GM18505 (cell line): Measurements from ENCODE around the gene SERINC3.

Experiments used
- ATAC-seq: cut with Tn5 transposase; IDR thresholded peaks from one replicate; pipeline ENCODE4 v1.9.1; 2021; ENCODE audit not compliant: unreplicated experiment
- POLR2A ChIP-seq: IDR thresholded peaks from 4 replicates; pipeline ENCODE4 v1.6.1; 2011; ENCODE audit warnings: borderline replicate concordance; ENCODE audit not compliant: insufficient read depth, insufficient read length; ENCODE audit errors: extremely low read depth

SERINC3 gene

GRCh38 chr20:44547419-44547818, 25.5 kb upstream of the SERINC3 start:
- TF ChIP-seq POLR2A, result no peak
- ATAC-seq, result no peak

- TF ChIP-seq POLR2A, result no peak
- no peak for ATAC-seq
These were observed 22.4 kb upstream of the SERINC3 start for GRCh38 chr20:44544263-44544662.

GRCh38 chr20:44543358-44543757, 21.5 kb upstream of the SERINC3 start:
- no peak for ATAC-seq
- TF ChIP-seq POLR2A, result no peak

- no peak for TF ChIP-seq POLR2A
- no peak for ATAC-seq
These were observed 21.0 kb upstream of the SERINC3 start for GRCh38 chr20:44542890-44543289.

- no peak for TF ChIP-seq POLR2A
- ATAC-seq, result no peak
These were observed 20.1 kb upstream of the SERINC3 start for GRCh38 chr20:44541992-44542391.

GRCh38 chr20:44540834-44541233, 19.0 kb upstream of the SERINC3 start:
- no peak for TF ChIP-seq POLR2A
- ATAC-seq, result no peak

GRCh38 chr20:44537993-44538392, 16.1 kb upstream of the SERINC3 start:
- ATAC-seq, result no peak
- TF ChIP-seq POLR2A, result no peak

GRCh38 chr20:44536175-44536574, 14.3 kb upstream of the SERINC3 start:
- no peak for ATAC-seq
- TF ChIP-seq POLR2A, result no peak

GRCh38 chr20:44533928-44534327, 12.1 kb upstream of the SERINC3 start:
- no peak for TF ChIP-seq POLR2A
- ATAC-seq, result no peak

- no peak for ATAC-seq
- no peak for TF ChIP-seq POLR2A
These were observed 11.1 kb upstream of the SERINC3 start for GRCh38 chr20:44532981-44533331.

GRCh38 chr20:44532259-44532980, 10.6 kb upstream of the SERINC3 start:
- no peak for ATAC-seq
- TF ChIP-seq POLR2A, result no peak

GRCh38 chr20:44528309-44528708, 6.4 kb upstream of the SERINC3 start:
- ATAC-seq, result no peak
- no peak for TF ChIP-seq POLR2A

- no peak for TF ChIP-seq POLR2A
- ATAC-seq, result no peak
These were observed 5.9 kb upstream of the SERINC3 start for GRCh38 chr20:44527716-44528199.

- TF ChIP-seq POLR2A, result no peak
- no peak for ATAC-seq
These were observed 4.3 kb upstream of the SERINC3 start for GRCh38 chr20:44526129-44526528.

- TF ChIP-seq POLR2A, result no peak
- no peak for ATAC-seq
These were observed 1.9 kb upstream of the SERINC3 start for GRCh38 chr20:44523746-44524145.
